ENCODE measurements around the gene SLC22A8. TPM values are rescaled to one million over a fixed set of nuclear protein-coding genes. Genes with fewer than 3 reads are reported as not detected.

The SLC22A8 gene
- total RNA-seq, 1 donor from 2014 or later: not detected

- no peaks in the 10 kb centered on the region for H3K36me3 ChIP-seq
- no peak overlapping the region for H3K4me3 ChIP-seq
- H3K27me3 ChIP-seq: no peaks in the 10 kb centered on the region
- no peaks in the 10 kb centered on the region for H3K9me3 ChIP-seq
- no peak for ATAC-seq
- no peak for TF ChIP-seq CTCF (IDR thresholded peaks at IDR 0.05)
- intact Hi-C loops (cut with DNase I): no loop called here
- H3K4me1 ChIP-seq: no peaks in the 10 kb centered on the region
- DNase-seq: no peak
- H3K27ac ChIP-seq: no peak overlapping the region
Measured at GRCh38 chr11:63001456-63001855, 14.2 kb downstream of the SLC22A8 start.

- no peaks in the 10 kb centered on the region for H3K9me3 ChIP-seq
- no peaks in the 10 kb centered on the region for H3K27me3 ChIP-seq
- intact Hi-C loops (cut with DNase I): no loop called here
- no peaks in the 10 kb centered on the region for H3K36me3 ChIP-seq
- DNase-seq (no peak), ATAC-seq (no peak)
- no peak for TF ChIP-seq CTCF (IDR thresholded peaks at IDR 0.05)
- no peaks in the 10 kb centered on the region for H3K4me1 ChIP-seq
- H3K27ac ChIP-seq: no peak overlapping the region
- no peak overlapping the region for H3K4me3 ChIP-seq
Measured at GRCh38 chr11:62999649-63000048, 16.0 kb downstream of the SLC22A8 start.

- no peak overlapping the region for H3K4me3 ChIP-seq
- H3K4me1 ChIP-seq: no peaks in the 10 kb centered on the region
- no peaks in the 10 kb centered on the region for H3K36me3 ChIP-seq
- no peak for TF ChIP-seq CTCF (IDR thresholded peaks at IDR 0.05)
- DNase-seq (no peak), ATAC-seq (no peak)
- no peaks in the 10 kb centered on the region for H3K27me3 ChIP-seq
- intact Hi-C loops (cut with DNase I): no loop called here
- H3K27ac ChIP-seq: no peak overlapping the region
- no peaks in the 10 kb centered on the region for H3K9me3 ChIP-seq
Measured at GRCh38 chr11:62999156-62999555, 16.5 kb downstream of the SLC22A8 start.

- ATAC-seq (no peak), DNase-seq (no peak)
- TF ChIP-seq CTCF (IDR thresholded peaks at IDR 0.05): no peak
- Histone ChIP-seq H3K27ac (no peak overlapping the region), H3K9me3 (no peaks in the 10 kb centered on the region), H3K4me1 (no peaks in the 10 kb centered on the region), H3K36me3 (no peaks in the 10 kb centered on the region), H3K4me3 (no peak overlapping the region), H3K27me3 (no peaks in the 10 kb centered on the region)
- intact Hi-C loops (cut with DNase I): no loop called here
Measured at GRCh38 chr11:62996271-62996670, 19.4 kb downstream of the SLC22A8 start.

- intact Hi-C loops (cut with DNase I): no loop called here
- H3K27me3 ChIP-seq: no peaks in the 10 kb centered on the region
- H3K36me3 ChIP-seq: no peaks in the 10 kb centered on the region
- H3K27ac ChIP-seq: no peak overlapping the region
- ATAC-seq (no peak), DNase-seq (no peak)
- no peak overlapping the region for H3K4me3 ChIP-seq
- H3K9me3 ChIP-seq: no peaks in the 10 kb centered on the region
- no peaks in the 10 kb centered on the region for H3K4me1 ChIP-seq
- no peak for TF ChIP-seq CTCF (IDR thresholded peaks at IDR 0.05)
Measured at GRCh38 chr11:62994775-62995174, 20.9 kb downstream of the SLC22A8 start.

GRCh38 chr11:62988276-62988675, 27.4 kb downstream of the SLC22A8 start:
- intact Hi-C loops (cut with DNase I): no loop called here
- no peak for TF ChIP-seq CTCF (IDR thresholded peaks at IDR 0.05)

More at GRCh38 chr11:62988276-62988675, 27.4 kb downstream of the SLC22A8 start:
- Histone ChIP-seq H3K4me3 (no peak overlapping the region), H3K9me3 (no peaks in the 10 kb centered on the region), H3K36me3 (no peaks in the 10 kb centered on the region), H3K27ac (no peak overlapping the region), H3K4me1 (no peaks in the 10 kb centered on the region), H3K27me3 (no peaks in the 10 kb centered on the region)
- no peak for DNase-seq
- ATAC-seq: no peak
